HepG2 (cell line): ENCODE measurements around the gene BRD2. TPM values are rescaled to one million over a fixed set of nuclear protein-coding genes. Genes with fewer than 3 reads are reported as not detected.

Experiments
- ASH2L ChIP-seq: fragments of 300-600, 200-600 bp; sonication (generic); IDR thresholded peaks from 2 replicates; pipeline ENCODE4 v1.7.0; 2017; ENCODE audit warnings: low read depth, mild to moderate bottlenecking, moderate library complexity, mixed read lengths, low read length; ENCODE audit not compliant: insufficient read length
- FOSL1 ChIP-seq: sonication (generic); formaldehyde crosslinking; IDR thresholded peaks from 2 replicates; pipeline ENCODE4 v1.9.0; 2021; ENCODE audit warnings: missing genetic modification reagents, borderline replicate concordance
- FOSL2 ChIP-seq: sonication (generic); formaldehyde crosslinking; IDR thresholded peaks from 2 replicates; pipeline ENCODE4 v1.4.0; 2020; ENCODE audit warnings: missing genetic modification reagents
- HNRNPH1 ChIP-seq: fragments of 200-400 bp; formaldehyde crosslinking; optimal IDR thresholded peaks from 2 replicates; pipeline ENCODE3; 2017; ENCODE audit warnings: mild to moderate bottlenecking, low read depth, low read length
- HNRNPLL ChIP-seq: fragments of 200-400 bp; formaldehyde crosslinking; IDR thresholded peaks from 2 replicates; pipeline ENCODE4 v1.6.1; 2017; ENCODE audit warnings: mild to moderate bottlenecking, low read depth, low read length; ENCODE audit not compliant: poor library complexity, severe bottlenecking
- KAT7 ChIP-seq: IDR thresholded peaks from 2 replicates; pipeline ENCODE4 v1.6.1; 2018; ENCODE audit warnings: borderline replicate concordance, missing compliant biosample characterization
- KDM5A ChIP-seq: fragments of 200-600 bp; sonication (generic); IDR thresholded peaks from 2 replicates; pipeline ENCODE4 v1.7.0; 2018; ENCODE audit warnings: antibody characterized with exemption, mild to moderate bottlenecking, low read length, borderline replicate concordance
- KLF12 ChIP-seq: sonication (generic); formaldehyde crosslinking; IDR thresholded peaks from 2 replicates; pipeline ENCODE4 v1.4.0; 2020; ENCODE audit warnings: missing genetic modification reagents, borderline replicate concordance
- MTF2 ChIP-seq: sonication (generic); formaldehyde crosslinking; IDR thresholded peaks from 2 replicates; pipeline ENCODE4 v1.5.0; 2020; ENCODE audit warnings: missing genetic modification reagents, borderline replicate concordance
- NFRKB ChIP-seq: fragments of 450-650 bp; IDR thresholded peaks from 2 replicates; pipeline ENCODE4 v1.6.1; 2017
- PHF20 ChIP-seq: sonication (generic); formaldehyde crosslinking; IDR thresholded peaks from 2 replicates; pipeline ENCODE4 v1.5.0; 2020; ENCODE audit warnings: mild to moderate bottlenecking, missing genetic modification reagents
- SAP130 ChIP-seq: IDR thresholded peaks from 2 replicates; pipeline ENCODE4 v1.6.1; 2016; ENCODE audit warnings: low read depth
- SP140L ChIP-seq: sonication (generic); formaldehyde crosslinking; IDR thresholded peaks from 2 replicates; pipeline ENCODE4 v1.4.0; 2020; ENCODE audit warnings: missing genetic modification reagents, borderline replicate concordance
- SRSF4 ChIP-seq: fragments of 200-400 bp; formaldehyde crosslinking; IDR thresholded peaks from one replicate; pipeline ENCODE4 v1.6.1; 2018; ENCODE audit warnings: mild to moderate bottlenecking, low read depth, low read length, moderate library complexity; ENCODE audit not compliant: poor library complexity, severe bottlenecking
- STAG1 ChIP-seq: sonication (generic); formaldehyde crosslinking; IDR thresholded peaks from 2 replicates; pipeline ENCODE4 v1.4.0; 2020; ENCODE audit warnings: missing genetic modification reagents
- TMF1 ChIP-seq: sonication (generic); formaldehyde crosslinking; IDR thresholded peaks from 2 replicates; pipeline ENCODE4 v1.8.1; 2022; ENCODE audit warnings: low read depth, missing genetic modification reagents
- U2AF2 ChIP-seq: fragments of 200-400 bp; formaldehyde crosslinking; IDR thresholded peaks from 2 replicates; pipeline ENCODE4 v1.6.1; 2017; ENCODE audit warnings: low read depth, mild to moderate bottlenecking, low read length
- ZBTB21 ChIP-seq: sonication (generic); formaldehyde crosslinking; IDR thresholded peaks from 2 replicates; pipeline ENCODE4 v1.4.0; 2020; ENCODE audit warnings: missing genetic modification reagents
- ZFX ChIP-seq: sonication (generic); formaldehyde crosslinking; IDR thresholded peaks from 2 replicates; pipeline ENCODE4 v1.4.0; 2020; ENCODE audit warnings: mild to moderate bottlenecking, low read depth, missing genetic modification reagents, moderate library complexity
- ZNF235 ChIP-seq: sonication (generic); formaldehyde crosslinking; IDR thresholded peaks from 2 replicates; pipeline ENCODE4 v1.8.1; 2023; ENCODE audit warnings: mild to moderate bottlenecking, missing genetic modification reagents, borderline replicate concordance
- ZNF362 ChIP-seq: sonication (generic); formaldehyde crosslinking; IDR thresholded peaks from 2 replicates; pipeline ENCODE4 v1.4.0; 2020; ENCODE audit warnings: missing genetic modification reagents, mild to moderate bottlenecking, borderline replicate concordance
- ZNF597 ChIP-seq: sonication (generic); formaldehyde crosslinking; IDR thresholded peaks from 2 replicates; pipeline ENCODE4 v1.5.0; 2020; ENCODE audit warnings: missing genetic modification reagents
- polyA plus RNA-seq, 8 experiments: library from polyadenylated mRNA; depleted of rRNA in 3 of 8; stranded (reverse) in 7 of 8; unstranded in 1 of 8; fragments of >200 nt; fragmentation: Illumina TruSeq in 4 of 8; extraction: Trizol in 4 of 8; gene quantifications; 2 replicates each; pipeline versions ENCODE4 v1.2.1 to v1.2.3, GENCODE V29; 2011 to 2016; ENCODE audit warnings: low read depth in 4 of 8, missing spikeins in 1 of 8, mixed read lengths in 1 of 8; ENCODE audit not compliant: insufficient read depth in 1 of 8
- total RNA-seq, 5 experiments: library from RNA; depleted of rRNA; stranded (reverse); fragments of >200 nt; fragmentation: Illumina TruSeq; extraction: Trizol; gene quantifications; 2 replicates each; pipeline ENCODE4 v1.2.3, GENCODE V29; 2016; ENCODE audit warnings: low read depth in 1 of 5
- TF ChIP-seq, protein P1 (sequence below): sonication (generic); formaldehyde crosslinking; IDR thresholded peaks from 2 replicates; pipeline ENCODE4 v1.4.0; 2020; ENCODE audit warnings: mild to moderate bottlenecking, missing genetic modification reagents

The BRD2 gene
- total and polyA plus RNA-seq, 2 of the 13 experiments (the other 11 are each of a cell fraction or from before 2014, with no cell fraction given), result 143 to 202 TPM

GRCh38 chr6:32971581-32972352 lies 3.4 kb downstream of the BRD2 start (continued):
- TF ChIP-seq, protein P1, sequence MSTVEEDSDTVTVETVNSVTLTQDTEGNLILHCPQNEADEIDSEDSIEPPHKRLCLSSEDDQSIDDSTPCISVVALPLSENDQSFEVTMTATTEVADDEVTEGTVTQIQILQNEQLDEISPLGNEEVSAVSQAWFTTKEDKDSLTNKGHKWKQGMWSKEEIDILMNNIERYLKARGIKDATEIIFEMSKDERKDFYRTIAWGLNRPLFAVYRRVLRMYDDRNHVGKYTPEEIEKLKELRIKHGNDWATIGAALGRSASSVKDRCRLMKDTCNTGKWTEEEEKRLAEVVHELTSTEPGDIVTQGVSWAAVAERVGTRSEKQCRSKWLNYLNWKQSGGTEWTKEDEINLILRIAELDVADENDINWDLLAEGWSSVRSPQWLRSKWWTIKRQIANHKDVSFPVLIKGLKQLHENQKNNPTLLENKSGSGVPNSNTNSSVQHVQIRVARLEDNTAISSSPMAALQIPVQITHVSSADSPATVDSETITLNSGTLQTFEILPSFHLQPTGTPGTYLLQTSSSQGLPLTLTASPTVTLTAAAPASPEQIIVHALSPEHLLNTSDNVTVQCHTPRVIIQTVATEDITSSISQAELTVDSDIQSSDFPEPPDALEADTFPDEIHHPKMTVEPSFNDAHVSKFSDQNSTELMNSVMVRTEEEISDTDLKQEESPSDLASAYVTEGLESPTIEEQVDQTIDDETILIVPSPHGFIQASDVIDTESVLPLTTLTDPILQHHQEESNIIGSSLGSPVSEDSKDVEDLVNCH (CRISPR knock-in tag), result no peak
- TF ChIP-seq TMF1, result no peak; the same call in 1 of the 2 replicates
- TF ChIP-seq NFRKB, result peak; percentile 70
- TF ChIP-seq ZNF235, result 0 out of 2 replicates have a peak, but pooled peaks have one; percentile 23
- peak; percentile 62 for TF ChIP-seq HNRNPLL
- no peak for TF ChIP-seq ASH2L
- TF ChIP-seq PHF20, result peak; percentile 61; the same call in 1 of the 2 replicates
- TF ChIP-seq STAG1, result no peak
- peak; percentile 55; the same call in 1 of the 2 replicates for TF ChIP-seq ZFX
- peak; percentile 95; the same call in 1 of the 2 replicates for TF ChIP-seq SP140L (CRISPR knock-in tag)
- TF ChIP-seq FOSL2, result peak; percentile 74
- no peak; the same call in 1 of the 2 replicates for TF ChIP-seq SAP130 (CRISPR knock-in tag)
- peak; percentile 71 for TF ChIP-seq SRSF4
- TF ChIP-seq ZNF597 (CRISPR knock-in tag), result 0 out of 2 replicates have a peak, but pooled peaks have one; percentile 19
- peak; percentile 70 for TF ChIP-seq KLF12 (CRISPR knock-in tag)
- TF ChIP-seq ZNF362, result peak; percentile 40; the same call in 1 of the 2 replicates
- no peak for TF ChIP-seq KDM5A
- TF ChIP-seq KAT7 (CRISPR knock-in tag), result 0 out of 2 replicates have a peak, but pooled peaks have one; percentile 57
- TF ChIP-seq FOSL1 (CRISPR knock-in tag), result peak; percentile 51; the same call in 1 of the 2 replicates
- TF ChIP-seq HNRNPH1, result peak; percentile 60
- TF ChIP-seq U2AF2, result no peak; the same call in 1 of the 2 replicates
- no peak for TF ChIP-seq MTF2 (CRISPR knock-in tag)
- TF ChIP-seq ZBTB21, result peak; percentile 92
